IPS DF 19.7 (cell line): ENCODE data around the gene MESP1.

Source experiments
- DNase-seq: peaks from one replicate; pipeline ENCODE4 v3.0.0-alpha.2; 2013; ENCODE audit warnings: low read depth, low spot score

Gene MESP1

GRCh38 chr15:89758981-89759380, 7.9 kb upstream of the MESP1 start:
- no peak for DNase-seq

- no peak for DNase-seq
Measured at GRCh38 chr15:89758283-89758682, 7.2 kb upstream of the MESP1 start.

GRCh38 chr15:89756897-89757296, 5.8 kb upstream of the MESP1 start:
- DNase-seq, result no peak

GRCh38 chr15:89755701-89756100, 4.7 kb upstream of the MESP1 start:
- DNase-seq, result no peak

GRCh38 chr15:89754361-89755154, 3.5 kb upstream of the MESP1 start:
- DNase-seq, result no peak

- no peak for DNase-seq
Measured at GRCh38 chr15:89753855-89754254, 2.8 kb upstream of the MESP1 start.

- no peak for DNase-seq
Measured at GRCh38 chr15:89751748-89752147, 699 bp upstream of the MESP1 start.

- DNase-seq, result no peak
Measured at GRCh38 chr15:89749951-89750559, 994 bp downstream of the MESP1 start.

GRCh38 chr15:89749526-89749925, 1.5 kb downstream of the MESP1 start:
- no peak for DNase-seq

- DNase-seq, result no peak
Measured at GRCh38 chr15:89749054-89749453, 2.0 kb downstream of the MESP1 start.

- DNase-seq, result no peak
Measured at GRCh38 chr15:89747708-89748682, 3.1 kb downstream of the MESP1 start.

- no peak for DNase-seq
Measured at GRCh38 chr15:89746386-89746780, 4.7 kb downstream of the MESP1 start.

GRCh38 chr15:89745768-89746167, 5.3 kb downstream of the MESP1 start:
- DNase-seq, result no peak

GRCh38 chr15:89745131-89745530, 5.9 kb downstream of the MESP1 start:
- no peak for DNase-seq

- DNase-seq, result no peak
Measured at GRCh38 chr15:89743594-89743993, 7.5 kb downstream of the MESP1 start.

- no peak for DNase-seq
Measured at GRCh38 chr15:89743011-89743410, 8.0 kb downstream of the MESP1 start.

GRCh38 chr15:89740137-89740536, 10.9 kb downstream of the MESP1 start:
- peak; percentile 57 for DNase-seq

GRCh38 chr15:89735773-89736172, 15.3 kb downstream of the MESP1 start:
- no peak for DNase-seq

GRCh38 chr15:89732451-89733172, 18.4 kb downstream of the MESP1 start:
- no peak for DNase-seq

- no peak for DNase-seq
Measured at GRCh38 chr15:89731275-89731674, 19.8 kb downstream of the MESP1 start.

GRCh38 chr15:89728254-89728653, 22.8 kb downstream of the MESP1 start:
- DNase-seq, result no peak

- no peak for DNase-seq
Measured at GRCh38 chr15:89725064-89725463, 26.0 kb downstream of the MESP1 start.
